Common myeloid progenitor, CD34-positive (primary cell): ENCODE measurements around the gene PLA2G15.

Experiments used
- CTCF ChIA-PET: fragments of 350-600 bp; sonication (Branson Sonifier 250); formaldehyde crosslinking; loops from one replicate; lab custom pipeline; 2021; ENCODE audit warnings: antibody characterized with exemption; lab: Charles Lee
- POLR2A ChIA-PET: fragments of 350-600 bp; sonication (Branson Sonifier 250); formaldehyde crosslinking; loops from one replicate; lab custom pipeline; 2021; ENCODE audit warnings: antibody characterized with exemption; lab: Charles Lee
- DNase-seq, 3 donors: peaks; one replicate each; pipeline versions ENCODE4 v3.0.0 to v3.0.0-alpha.2; 2013
- H3K27ac ChIP-seq, 2 experiments: 1 replicate in 1 of 2; 2 replicates in 1 of 2; pipeline ENCODE4 v1.7.0; 2013; ENCODE audit warnings: inconsistent platforms in 2 of 2, low read length in 2 of 2, mild to moderate bottlenecking in 2 of 2, low read depth in 1 of 2, moderate library complexity in 1 of 2; ENCODE audit not compliant: severe bottlenecking in 2 of 2, insufficient read depth in 1 of 2, poor library complexity in 1 of 2
- H3K27me3 ChIP-seq, 5 experiments: replicated peaks in 2 of 5; 1 replicate in 3 of 5; 2 replicates in 2 of 5; pipeline versions ENCODE4 v1.6.1 to v1.7.0; 2013; ENCODE audit warnings: low read length in 4 of 5, mild to moderate bottlenecking in 2 of 5, moderate library complexity in 2 of 5, inconsistent platforms in 1 of 5; ENCODE audit not compliant: insufficient read depth in 5 of 5, control insufficient read depth in 4 of 5
- H3K36me3 ChIP-seq, 4 experiments: 1 replicate in 2 of 4; 2 replicates in 2 of 4; pipeline versions ENCODE4 v1.6.1 to v1.7.0; 2013; ENCODE audit warnings: low read length in 3 of 4, control low read depth in 1 of 4, mild to moderate bottlenecking in 1 of 4; ENCODE audit not compliant: control insufficient read depth in 4 of 4, insufficient read depth in 4 of 4
- H3K4me1 ChIP-seq, 4 experiments: 1 replicate in 3 of 4; 2 replicates in 1 of 4; pipeline versions ENCODE4 v1.6.1 to v1.7.1; 2013; ENCODE audit warnings: low read length in 3 of 4, mild to moderate bottlenecking in 3 of 4, control low read depth in 1 of 4, inconsistent platforms in 1 of 4, moderate library complexity in 1 of 4; ENCODE audit not compliant: control insufficient read depth in 4 of 4, insufficient read depth in 4 of 4; ENCODE audit errors: control extremely low read depth in 1 of 4
- H3K4me3 ChIP-seq, 7 experiments: 1 replicate in 4 of 7; 2 replicates in 3 of 7; pipeline versions ENCODE4 v1.5.1 to v1.7.0; 2013; ENCODE audit warnings: mild to moderate bottlenecking in 7 of 7, low read length in 6 of 7, moderate library complexity in 6 of 7, inconsistent platforms in 2 of 7, low read depth in 2 of 7, control low read depth in 1 of 7; ENCODE audit not compliant: insufficient read depth in 4 of 7, control insufficient read depth in 1 of 7; ENCODE audit errors: extremely low read depth in 1 of 7
- H3K9me3 ChIP-seq, 5 experiments: 1 replicate in 4 of 5; 2 replicates in 1 of 5; pipeline versions ENCODE4 v1.6.1 to v1.7.1; 2013; ENCODE audit warnings: low read length in 4 of 5, mild to moderate bottlenecking in 2 of 5, inconsistent platforms in 1 of 5, low read depth in 1 of 5, moderate library complexity in 1 of 5; ENCODE audit not compliant: control insufficient read depth in 4 of 5, insufficient read depth in 2 of 5; ENCODE audit errors: control extremely low read depth in 1 of 5
- WGBS: methylation state at CpG from one replicate; pipeline ENCODE4 v1.1.5; 2013; ENCODE audit not compliant: insufficient coverage; 5-methylcytosine and 5-hydroxymethylcytosine counted together

Gene PLA2G15

GRCh38 chr16:68282064-68282452 is 36.9 kb downstream of the PLA2G15 start:
- H3K27me3 ChIP-seq: no peaks in the 10 kb centered on the region
- POLR2A ChIA-PET: no interaction called here
- no peak overlapping the region for H3K27ac ChIP-seq
- no peaks in the 10 kb centered on the region for H3K9me3 ChIP-seq
- CTCF ChIA-PET: interaction anchor here (1.1 to 5.0 kb wide), 3 partner anchors 20 to 47 kb away, joined by 4 to 82 read pairs (median 4); partner anchors contain the start of gene SLC7A6
- no peak for DNase-seq
- H3K4me3 ChIP-seq: no peak overlapping the region
- peaks cover 0 to 23% (median 0%) of the 10 kb centered on the region in 4 experiments for H3K36me3 ChIP-seq
- peaks cover 29 to 53% (median 44%) of the 10 kb centered on the region in 4 experiments for H3K4me1 ChIP-seq
- WGBS: 75% methylated on average over 2 of the region's 4 CpGs

- peaks cover 31 to 66% (median 57%) of the 10 kb centered on the region in 4 experiments for H3K4me1 ChIP-seq
- H3K27me3 ChIP-seq: no peaks in the 10 kb centered on the region
- no peaks in the 10 kb centered on the region for H3K9me3 ChIP-seq
- ChIA-PET CTCF (interaction anchor here (1.1 to 5.0 kb wide), 7 partner anchors 9 to 46 kb away, joined by 3 to 82 read pairs (median 8); partner anchors contain the start of gene SLC7A6), POLR2A (interaction anchor here (1.0 to 1.3 kb wide), 2 partner anchors 8 to 28 kb away, joined by 3 to 4 read pairs; partner anchors contain the start of genes PRMT7 and SLC7A6OS)
- H3K4me3 ChIP-seq: peak overlapping the region in 2 of 7 experiments; percentile 3 to 33
- DNase-seq: peak in 1 of 3 donors; percentile 36
- 0% methylated on average over 1 of the region's 5 CpGs for WGBS
- peak overlapping the region in 1 of 2 experiments; percentile 80 for H3K27ac ChIP-seq
- peaks cover 0 to 36% (median 0%) of the 10 kb centered on the region in 4 experiments for H3K36me3 ChIP-seq
Measured at GRCh38 chr16:68283346-68283745, 38.2 kb downstream of the PLA2G15 start.

GRCh38 chr16:68283801-68284598 is 38.8 kb downstream of the PLA2G15 start:
- peak overlapping the region in 5 of 7 experiments; percentile 13 to 52 (median 33) for H3K4me3 ChIP-seq
- H3K4me1 ChIP-seq: peaks cover 31 to 71% (median 58%) of the 10 kb centered on the region in 4 experiments
- H3K27ac ChIP-seq: peak overlapping the region in 1 of 2 experiments; percentile 80
- H3K36me3 ChIP-seq: peaks cover 0 to 36% (median 0%) of the 10 kb centered on the region in 4 experiments
- no peak for DNase-seq
- ChIA-PET CTCF (interaction anchor here (0.6 to 5.0 kb wide), 9 partner anchors 9 to 45 kb away, joined by 3 to 82 read pairs (median 4); partner anchors contain the start of gene SLC7A6), POLR2A (interaction anchor here (0.5 to 1.3 kb wide), 3 partner anchors 8 to 735 kb away, joined by 3 to 4 read pairs (median 3); partner anchors contain the start of genes PRMT7 and SLC7A6OS)
- no peaks in the 10 kb centered on the region for H3K27me3 ChIP-seq
- no peaks in the 10 kb centered on the region for H3K9me3 ChIP-seq
- WGBS: 36% methylated on average over 8 of the region's 9 CpGs

- ChIA-PET CTCF (interaction anchor here (0.7 to 5.0 kb wide), 10 partner anchors 10 to 51 kb away, joined by 3 to 82 read pairs (median 4); partner anchors contain the start of gene SLC7A6), POLR2A (interaction anchor here (0.5 to 0.6 kb wide), 2 partner anchors 47 to 734 kb away, joined by 3 to 4 read pairs; no protein-coding TSS in a partner anchor)
- peaks cover 38 to 75% (median 66%) of the 10 kb centered on the region in 4 experiments for H3K4me1 ChIP-seq
- no peaks in the 10 kb centered on the region for H3K27me3 ChIP-seq
- no peaks in the 10 kb centered on the region for H3K9me3 ChIP-seq
- WGBS: 0% methylated on average over 2 of the region's 5 CpGs
- H3K4me3 ChIP-seq: peak overlapping the region in 5 of 7 experiments; percentile 27 to 52 (median 37)
- peak; percentile 39 to 83 (median 76) for DNase-seq
- H3K27ac ChIP-seq: peak overlapping the region in 1 of 2 experiments; percentile 80
- H3K36me3 ChIP-seq: peaks cover 0 to 35% (median 0%) of the 10 kb centered on the region in 4 experiments
Measured at GRCh38 chr16:68284847-68285246, 39.7 kb downstream of the PLA2G15 start.

GRCh38 chr16:68285683-68286082 is 40.5 kb downstream of the PLA2G15 start:
- DNase-seq: no peak
- ChIA-PET POLR2A (interaction anchor here (0.6 to 1.2 kb wide), 2 partner anchors 9 to 16 kb away, joined by 3 read pairs; no protein-coding TSS in a partner anchor), CTCF (interaction anchor here (0.8 to 5.0 kb wide), 14 partner anchors 8 to 51 kb away, joined by 3 to 82 read pairs (median 4); partner anchors contain the start of gene SLC7A6)
- H3K4me3 ChIP-seq: peak overlapping the region in 2 of 7 experiments; percentile 29 to 33
- H3K4me1 ChIP-seq: peaks cover 43 to 80% (median 75%) of the 10 kb centered on the region in 4 experiments
- peak overlapping the region in 1 of 2 experiments; percentile 80 for H3K27ac ChIP-seq
- no peaks in the 10 kb centered on the region for H3K27me3 ChIP-seq
- H3K9me3 ChIP-seq: no peaks in the 10 kb centered on the region
- peaks cover 0 to 40% (median 2%) of the 10 kb centered on the region in 4 experiments for H3K36me3 ChIP-seq
- WGBS: 75% methylated on average over 2 of the region's 3 CpGs

GRCh38 chr16:68286153-68287074 is 41.2 kb downstream of the PLA2G15 start:
- Histone ChIP-seq H3K36me3 (peaks cover 2 to 48% (median 9%) of the 10 kb centered on the region in 4 experiments), H3K9me3 (no peaks in the 10 kb centered on the region), H3K27ac (peak overlapping the region in 1 of 2 experiments; percentile 80), H3K4me1 (peaks cover 45 to 86% (median 82%) of the 10 kb centered on the region in 4 experiments), H3K4me3 (peak overlapping the region in 3 of 7 experiments; percentile 29 to 62 (median 33)), H3K27me3 (no peaks in the 10 kb centered on the region)
- CTCF ChIA-PET: interaction anchor here (0.6 to 5.0 kb wide), 14 partner anchors 8 to 1057 kb away, joined by 3 to 82 read pairs (median 4); partner anchors contain the start of gene SLC7A6
- POLR2A ChIA-PET: interaction anchor here (0.6 to 1.9 kb wide), 4 partner anchors 9 to 23 kb away, joined by 3 to 7 read pairs (median 3); partner anchors contain the start of gene SLC7A6
- 22% methylated on average over 5 of the region's 12 CpGs for WGBS
- peak in 2 of 3 donors; percentile 65 to 75 for DNase-seq
